Measurements from ENCODE around the gene HOXA11.

DNA sequence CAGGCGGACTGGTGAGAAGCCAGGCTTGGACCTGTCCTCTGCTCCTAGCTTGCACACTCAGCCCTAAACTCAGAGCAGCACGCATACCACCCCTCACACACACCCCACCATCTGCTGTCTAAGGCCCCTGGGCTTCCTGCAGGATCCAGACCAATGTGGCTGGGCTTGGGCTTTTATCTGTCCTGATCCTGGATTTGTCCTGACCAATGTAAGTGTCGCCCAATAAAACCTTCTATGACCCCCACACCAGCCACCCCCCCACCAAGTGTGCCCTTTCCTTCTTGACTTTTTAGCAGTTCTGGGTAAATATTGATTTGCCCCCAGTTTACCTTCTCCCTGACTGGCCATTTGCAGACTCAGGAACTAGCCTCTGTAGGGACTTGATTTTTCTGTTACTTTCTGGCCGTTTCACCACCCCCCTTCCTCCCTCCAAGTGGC lies 16.6 kb upstream of the HOXA11 start:
- TF ChIP-seq, protein P1, sequence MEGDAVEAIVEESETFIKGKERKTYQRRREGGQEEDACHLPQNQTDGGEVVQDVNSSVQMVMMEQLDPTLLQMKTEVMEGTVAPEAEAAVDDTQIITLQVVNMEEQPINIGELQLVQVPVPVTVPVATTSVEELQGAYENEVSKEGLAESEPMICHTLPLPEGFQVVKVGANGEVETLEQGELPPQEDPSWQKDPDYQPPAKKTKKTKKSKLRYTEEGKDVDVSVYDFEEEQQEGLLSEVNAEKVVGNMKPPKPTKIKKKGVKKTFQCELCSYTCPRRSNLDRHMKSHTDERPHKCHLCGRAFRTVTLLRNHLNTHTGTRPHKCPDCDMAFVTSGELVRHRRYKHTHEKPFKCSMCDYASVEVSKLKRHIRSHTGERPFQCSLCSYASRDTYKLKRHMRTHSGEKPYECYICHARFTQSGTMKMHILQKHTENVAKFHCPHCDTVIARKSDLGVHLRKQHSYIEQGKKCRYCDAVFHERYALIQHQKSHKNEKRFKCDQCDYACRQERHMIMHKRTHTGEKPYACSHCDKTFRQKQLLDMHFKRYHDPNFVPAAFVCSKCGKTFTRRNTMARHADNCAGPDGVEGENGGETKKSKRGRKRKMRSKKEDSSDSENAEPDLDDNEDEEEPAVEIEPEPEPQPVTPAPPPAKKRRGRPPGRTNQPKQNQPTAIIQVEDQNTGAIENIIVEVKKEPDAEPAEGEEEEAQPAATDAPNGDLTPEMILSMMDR (IDR thresholded peaks at IDR 0.05 in 8 of 11, conservative IDR thresholded peaks at IDR 0.05 in 3 of 11), result no peak
- no peak for TF ChIP-seq POLR2A (IDR thresholded peaks at IDR 0.05)
- TF ChIP-seq POLR2AphosphoS5 (IDR thresholded peaks at IDR 0.05), result no peak
